Cardiac fibroblast (primary cell): ENCODE measurements around the gene MYH7B.

Experiments
- DNase-seq, 2 donors: peaks; one replicate each; pipeline versions ENCODE4 v3.0.0 to v3.0.0-alpha.2; 2010; ENCODE audit warnings: low read depth in 2 of 2
- H3K4me3 ChIP-seq, 2 donors: replicated peaks in 1 of 2; 1 replicate in 1 of 2; 2 replicates in 1 of 2; pipeline ENCODE4 v1.5.1; 2011; ENCODE audit warnings: low read depth in 2 of 2, low read length in 2 of 2, mild to moderate bottlenecking in 2 of 2, moderate library complexity in 1 of 2
- CTCF ChIP-seq: IDR thresholded peaks from one replicate; pipeline ENCODE4 v1.5.1; 2011; ENCODE audit warnings: low read depth, mild to moderate bottlenecking, low read length, inconsistent platforms

MYH7B gene

GRCh38 chr20:34951252-34951651, 4.4 kb upstream of the MYH7B start:
- no peak overlapping the region for H3K4me3 ChIP-seq
- TF ChIP-seq CTCF = no peak
- no peak for DNase-seq

GRCh38 chr20:34951652-34952051, 4.0 kb upstream of the MYH7B start:
- no peak overlapping the region for H3K4me3 ChIP-seq
- TF ChIP-seq CTCF = no peak
- DNase-seq = no peak

GRCh38 chr20:34952671-34953070, 3.0 kb upstream of the MYH7B start:
- H3K4me3 ChIP-seq = no peak overlapping the region
- no peak for TF ChIP-seq CTCF
- DNase-seq = no peak

- DNase-seq = no peak
- H3K4me3 ChIP-seq = no peak overlapping the region
- TF ChIP-seq CTCF = no peak
Measured at GRCh38 chr20:34953960-34954359, 1.7 kb upstream of the MYH7B start.

- DNase-seq = peak; percentile 39 to 55
- H3K4me3 ChIP-seq = peak overlapping the region; percentile 70 to 76
Measured at GRCh38 chr20:34954904-34955230, 801 bp upstream of the MYH7B start.

GRCh38 chr20:34956041-34956458, 382 bp downstream of the MYH7B start:
- DNase-seq = no peak
- TF ChIP-seq CTCF = no peak
- H3K4me3 ChIP-seq = peak overlapping the region; percentile 70 to 76

More at GRCh38 chr20:34954904-34955230, 801 bp upstream of the MYH7B start:
- no peak for TF ChIP-seq CTCF

- no peak overlapping the region for H3K4me3 ChIP-seq
- DNase-seq = no peak
- TF ChIP-seq CTCF = no peak
Measured at GRCh38 chr20:34956751-34957472, 1.2 kb downstream of the MYH7B start.
